ENCODE data around the gene GHSR. TPM values are rescaled to one million over a fixed set of nuclear protein-coding genes. Genes with fewer than 3 reads are reported as not detected.
A peak's percentile ranks its signal among the peaks of the same experiment; 100 is the strongest.
"Not testable (repeated sequence)": the region's sequence is repeated elsewhere in the genome, so short reads cannot be mapped to it uniquely, and the experiment has no call there.

The GHSR gene
- not detected for total RNA-seq
- polyA plus RNA-seq: not detected
- long read RNA-seq, donor 1: 0 reads
- long read RNA-seq, donor 2: 0 reads

GRCh38 chr3:172447611-172448579 is at the start of gene GHSR:
Gene GHSR, minus strand, starts transcription at chr3:172448456. Its CDS starts 43 bp downstream, at chr3:172448413.
- Histone ChIP-seq H3K9me3 (no peaks in the 10 kb centered on the region), H3K4me3 (no peak within 1 kb of the TSS), H3K27me3 (ENCODE audit: insufficient read depth in 3 of 3, low read length in 2 of 3) (peaks cover 4 to 52% (median 23%) of the 10 kb centered on the region in 3 donors), H3K27ac (no peak within 1 kb of the TSS), H3K4me1 (no peaks in the 10 kb centered on the region), H3K36me3 (ENCODE audit: insufficient read depth in 1 of 2, low read depth in 1 of 2) (no peaks in the 10 kb centered on the region)
- intact Hi-C loops (cut with DNase I): no loop called here
- DNase-seq (no peak), ATAC-seq (no peak)
- 6 to 7% (median 6%) methylated on average over 64 to 76 of the region's 76 CpGs for WGBS, 3 donors
- no peak for TF ChIP-seq CTCF (IDR thresholded peaks at IDR 0.05)

- not testable (repeated sequence) for H3K36me3 ChIP-seq (ENCODE audit: insufficient read depth in 1 of 2, low read depth in 1 of 2); H3K9me3 ChIP-seq; H3K27me3 ChIP-seq (ENCODE audit: insufficient read depth in 3 of 3, low read length in 2 of 3); H3K27ac ChIP-seq; H3K4me3 ChIP-seq; H3K4me1 ChIP-seq
- DNase-seq (peak; percentile 78 to 84), ATAC-seq (peak; percentile 54 to 83 (median 72))
- intact Hi-C loops (cut with DNase I): loop anchor here in 1 of 2 donors (5.0 kb wide), 1 partner anchor 107 kb away; no protein-coding TSS in a partner anchor
- 27 to 31% (median 30%) methylated on average over 4 of the region's 4 CpGs for WGBS, 3 donors
- peak; percentile 81 for TF ChIP-seq CTCF (IDR thresholded peaks at IDR 0.05)
Measured at GRCh38 chr3:172490198-172490669, 42.0 kb upstream of the GHSR start.

- 38 to 57% (median 51%) methylated on average over 1 of the region's 1 CpG for WGBS, 3 donors
- no peak overlapping the region for H3K27ac ChIP-seq
- DNase-seq: no peak
Measured at GRCh38 chr3:172478116-172478515, 29.9 kb upstream of the GHSR start.

GRCh38 chr3:172476347-172476746 is 28.1 kb upstream of the GHSR start:
- intact Hi-C loops (cut with DNase I): loop anchor here (5.0 to 10.0 kb wide), 4 partner anchors 112 to 832 kb away; partner anchors contain the start of gene FNDC3B (in 1 of the 2)
- no peak for ATAC-seq
- peak overlapping the region; percentile 55 for H3K4me3 ChIP-seq
- no peak for TF ChIP-seq CTCF (IDR thresholded peaks at IDR 0.05)
- 78 to 84% (median 80%) methylated on average over 5 of the region's 5 CpGs for WGBS, 3 donors
- H3K4me1 ChIP-seq: no peaks in the 10 kb centered on the region
- no peak for DNase-seq
- H3K36me3 ChIP-seq (ENCODE audit: insufficient read depth in 1 of 2, low read depth in 1 of 2): no peaks in the 10 kb centered on the region
- H3K27ac ChIP-seq: no peak overlapping the region
- peaks cover 8% of the 10 kb centered on the region for H3K9me3 ChIP-seq
- no peaks in the 10 kb centered on the region for H3K27me3 ChIP-seq (ENCODE audit: insufficient read depth in 3 of 3, low read length in 2 of 3)

More at GRCh38 chr3:172478116-172478515, 29.9 kb upstream of the GHSR start:
- no peaks in the 10 kb centered on the region for H3K4me1 ChIP-seq
- no peaks in the 10 kb centered on the region for H3K9me3 ChIP-seq
- no peak for TF ChIP-seq CTCF (IDR thresholded peaks at IDR 0.05)
- no peak overlapping the region for H3K4me3 ChIP-seq
- no peaks in the 10 kb centered on the region for H3K36me3 ChIP-seq (ENCODE audit: insufficient read depth in 1 of 2, low read depth in 1 of 2)
- intact Hi-C loops (cut with DNase I): loop anchor here (5.0 to 10.0 kb wide), 4 partner anchors 113 to 833 kb away; partner anchors contain the start of gene FNDC3B (in 1 of the 2)
- ATAC-seq: no peak
- no peaks in the 10 kb centered on the region for H3K27me3 ChIP-seq (ENCODE audit: insufficient read depth in 3 of 3, low read length in 2 of 3)
